HG03108 (cell line): ENCODE data around the gene TPP1.

Source experiments
- ATAC-seq: cut with Tn5 transposase; IDR thresholded peaks from one replicate; pipeline ENCODE4 v1.9.1; 2021; ENCODE audit warnings: moderate library complexity; ENCODE audit not compliant: unreplicated experiment

TPP1 gene

DNA sequence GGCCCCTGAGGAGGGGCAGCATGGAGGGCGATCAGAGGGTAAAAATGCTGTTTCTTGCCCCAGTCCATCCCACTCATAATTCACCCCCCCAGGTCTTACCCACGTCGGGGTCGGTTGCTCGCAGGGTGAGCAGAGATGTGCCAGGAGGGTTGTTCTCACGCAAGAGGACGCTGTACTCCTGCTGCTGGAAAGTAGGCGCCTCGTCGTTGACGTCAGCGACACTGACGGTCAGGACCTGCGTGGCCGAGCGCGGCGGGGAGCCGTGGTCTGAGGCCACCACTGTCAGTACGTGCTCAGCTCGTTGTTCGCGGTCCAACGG lies 10.3 kb upstream of the TPP1 start:
- ATAC-seq = no peak

- ATAC-seq = no peak
These were observed 9.3 kb upstream of the TPP1 start for GRCh38 chr11:6628526-6628925.

DNA sequence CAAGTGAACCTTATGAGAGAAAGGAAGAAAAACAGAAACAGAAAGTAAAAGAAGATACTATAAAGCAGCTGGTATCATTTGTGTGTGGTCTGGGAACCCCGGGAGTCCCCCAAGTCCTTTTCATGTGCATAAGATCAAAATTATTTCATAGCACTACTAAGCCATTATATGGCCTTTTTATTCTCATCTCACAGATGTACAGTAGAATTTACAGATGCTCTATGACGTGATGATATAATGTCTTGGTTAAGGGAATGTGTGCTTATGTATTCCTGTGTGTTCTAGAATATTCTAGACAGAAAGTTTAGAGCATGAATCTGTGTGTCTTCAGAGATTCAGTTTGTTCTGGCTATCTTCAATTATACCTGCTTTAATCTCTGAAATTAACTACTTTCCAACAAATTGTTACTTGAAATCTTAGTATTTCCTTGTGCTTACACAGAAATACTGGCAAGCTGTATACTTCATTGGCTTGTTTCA lies 8.6 kb upstream of the TPP1 start:
- peak; percentile 61 for ATAC-seq

GRCh38 chr11:6626971-6627761 lies 7.9 kb upstream of the TPP1 start:
- ATAC-seq = no peak

DNA sequence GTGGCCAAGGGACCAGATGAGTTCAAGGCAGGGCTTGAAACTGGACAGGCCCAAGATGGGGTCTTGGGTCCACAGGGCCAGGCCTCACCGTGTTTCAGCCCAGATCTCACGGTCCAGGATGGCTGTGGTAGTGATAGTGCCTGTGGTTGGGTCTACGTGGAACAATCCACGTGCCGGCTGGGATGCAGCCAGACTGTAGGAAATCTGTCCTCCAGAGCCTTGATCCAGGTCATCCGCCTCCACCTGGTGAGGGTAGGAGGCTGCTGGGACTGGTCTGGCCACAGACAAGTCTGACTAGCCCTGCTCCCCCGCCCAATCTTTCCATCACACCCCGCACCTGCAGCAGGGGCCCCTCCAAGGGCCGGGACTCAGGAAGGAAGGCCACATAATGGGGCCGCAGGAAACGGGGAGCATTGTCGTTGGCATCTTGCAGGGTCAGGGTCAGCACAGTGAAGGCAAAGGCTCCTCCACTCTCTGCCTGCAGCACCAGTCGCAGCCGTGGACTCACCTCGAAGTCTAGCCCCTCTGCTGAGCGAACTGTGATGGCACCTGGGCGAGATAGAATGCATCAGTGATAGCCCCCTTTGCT lies 6.7 kb upstream of the TPP1 start:
- ATAC-seq = no peak

GRCh38 chr11:6625156-6625831 lies 6.1 kb upstream of the TPP1 start:
- ATAC-seq = no peak

DNA sequence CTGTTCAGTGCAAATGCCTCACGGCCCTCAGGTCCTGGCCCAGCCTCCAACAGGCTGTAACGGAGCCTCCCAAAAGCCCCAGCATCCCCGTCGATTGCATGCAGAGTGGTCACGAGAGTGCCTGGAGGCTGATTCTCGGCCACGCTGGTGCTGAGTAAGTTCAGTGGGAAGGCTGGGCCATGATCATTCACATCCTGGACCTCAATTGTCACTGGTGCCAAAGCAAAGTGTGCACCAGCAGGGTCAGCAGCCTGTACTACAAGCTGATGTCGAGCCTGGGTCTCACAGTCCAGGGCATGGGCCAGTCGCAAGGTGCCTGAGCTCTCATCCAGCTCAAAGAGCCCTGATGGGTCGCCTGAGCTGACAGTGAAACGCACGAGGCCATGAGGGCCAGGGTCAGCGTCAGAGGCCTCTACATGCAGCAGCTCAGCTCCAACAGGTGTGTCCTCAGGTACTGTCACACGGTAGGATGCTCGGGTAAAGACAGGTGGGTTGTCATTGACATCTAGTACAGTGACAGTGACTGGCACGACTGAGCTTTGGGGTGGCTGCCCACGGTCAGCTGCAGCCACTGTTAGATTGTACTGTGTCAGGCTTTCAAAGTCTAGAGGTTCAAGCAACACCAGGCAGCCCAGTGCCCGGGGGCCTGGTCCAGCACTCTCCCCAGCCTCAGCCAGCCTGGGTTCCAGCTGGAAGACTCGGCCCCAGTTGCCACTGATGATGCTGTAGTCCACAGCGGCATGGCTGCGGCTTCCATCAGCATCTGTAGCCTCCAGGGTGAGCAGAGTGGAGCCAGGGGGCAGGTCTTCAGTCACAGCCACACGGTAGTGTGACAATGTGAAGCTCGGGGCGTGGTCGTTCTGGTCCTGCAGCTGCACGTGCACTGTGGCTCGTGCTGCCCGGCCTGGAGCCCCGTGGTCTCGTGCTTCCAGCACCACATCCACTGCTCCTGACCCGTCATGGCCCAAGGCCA lies 4.5 kb upstream of the TPP1 start:
- ATAC-seq = no peak

DNA sequence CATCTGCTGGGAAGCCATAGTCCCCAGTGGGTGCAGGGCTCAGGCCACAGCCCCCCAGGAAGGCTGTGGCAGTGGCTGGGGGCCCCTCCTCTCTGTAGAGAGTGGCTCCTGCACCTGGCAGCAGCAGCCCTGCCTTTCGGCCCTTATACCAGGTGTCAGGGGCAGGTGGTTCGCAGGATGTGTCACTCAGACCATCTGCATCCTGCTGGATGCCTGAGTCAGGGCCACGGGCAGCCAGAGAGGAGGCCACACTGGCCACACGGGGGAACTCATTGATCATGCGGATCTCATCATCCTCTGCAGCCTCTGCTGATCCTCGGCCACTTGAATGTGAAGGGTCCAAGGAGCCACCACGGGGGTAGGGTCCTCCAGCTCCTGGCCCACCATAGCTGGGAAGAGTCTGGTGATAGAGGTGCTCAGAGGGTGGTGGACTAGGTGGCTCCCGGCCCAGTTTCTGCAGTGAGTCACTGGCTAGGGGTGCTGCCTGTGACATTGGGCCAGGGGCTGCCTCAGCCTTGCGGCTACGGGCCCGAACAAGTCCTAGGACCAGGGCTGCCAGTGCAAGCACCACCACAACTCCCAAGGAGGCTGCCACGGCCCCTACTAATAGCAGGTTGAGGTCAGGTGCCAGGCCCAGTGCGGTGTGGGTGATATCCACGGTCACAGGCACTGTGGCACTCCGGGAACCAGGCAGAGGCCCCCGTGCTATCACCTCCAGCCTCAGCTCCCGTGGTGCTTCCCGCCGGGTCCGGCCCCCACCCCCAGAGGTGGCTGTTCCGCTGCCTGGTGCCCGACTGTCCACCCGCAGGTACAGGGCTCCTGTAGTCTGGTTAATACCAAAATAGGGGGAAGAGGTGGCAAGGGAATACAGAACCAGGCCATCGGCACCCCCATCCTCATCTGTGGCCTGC lies 3.3 kb upstream of the TPP1 start:
- no peak for ATAC-seq

DNA sequence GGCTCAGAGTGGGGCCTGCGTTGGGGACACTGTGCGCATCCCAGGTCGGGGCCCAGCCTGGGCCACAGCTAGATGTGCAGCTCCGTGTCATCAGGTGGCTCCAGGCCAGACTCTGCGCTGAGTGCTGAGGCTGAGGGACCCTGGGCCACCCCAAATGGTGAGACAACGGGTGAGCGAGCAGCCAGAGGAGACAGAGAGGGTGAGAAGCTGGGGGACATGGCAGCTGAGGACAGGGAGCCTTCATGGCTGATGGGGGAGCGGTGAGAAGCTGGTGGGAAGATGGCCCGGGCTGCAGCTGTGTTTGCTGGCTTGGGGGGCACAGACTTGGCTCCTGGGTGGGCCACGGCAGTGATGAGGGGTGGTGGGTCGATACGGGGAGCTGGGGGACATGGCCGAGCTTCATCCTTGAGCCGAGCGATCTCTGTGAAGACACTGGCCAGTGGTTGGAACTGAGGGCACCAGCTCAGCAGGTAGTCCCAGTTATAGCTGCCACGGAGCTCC lies 2.5 kb upstream of the TPP1 start:
- no peak for ATAC-seq

DNA sequence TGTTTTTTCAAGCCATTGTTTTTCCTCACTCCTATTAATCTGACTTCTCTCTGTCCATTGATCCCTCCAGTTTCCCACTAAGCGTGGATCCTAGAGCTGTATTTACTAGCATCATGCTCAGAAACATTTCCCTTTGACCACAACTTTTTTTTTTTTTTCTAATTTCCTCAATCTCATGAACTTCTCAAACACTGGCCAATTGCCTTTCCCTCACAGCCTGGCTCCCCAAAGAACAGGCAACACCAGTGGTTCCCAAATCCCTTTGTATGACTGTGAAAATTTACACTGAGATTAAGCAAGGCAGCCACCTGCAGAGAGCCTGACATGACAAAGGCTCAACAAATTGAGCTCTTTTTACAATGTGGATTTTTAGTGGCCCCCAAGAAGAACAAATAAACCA lies 1.4 kb upstream of the TPP1 start:
- no peak for ATAC-seq

- ATAC-seq = no peak
These were observed 862 bp downstream of the TPP1 start for GRCh38 chr11:6618117-6619003.

DNA sequence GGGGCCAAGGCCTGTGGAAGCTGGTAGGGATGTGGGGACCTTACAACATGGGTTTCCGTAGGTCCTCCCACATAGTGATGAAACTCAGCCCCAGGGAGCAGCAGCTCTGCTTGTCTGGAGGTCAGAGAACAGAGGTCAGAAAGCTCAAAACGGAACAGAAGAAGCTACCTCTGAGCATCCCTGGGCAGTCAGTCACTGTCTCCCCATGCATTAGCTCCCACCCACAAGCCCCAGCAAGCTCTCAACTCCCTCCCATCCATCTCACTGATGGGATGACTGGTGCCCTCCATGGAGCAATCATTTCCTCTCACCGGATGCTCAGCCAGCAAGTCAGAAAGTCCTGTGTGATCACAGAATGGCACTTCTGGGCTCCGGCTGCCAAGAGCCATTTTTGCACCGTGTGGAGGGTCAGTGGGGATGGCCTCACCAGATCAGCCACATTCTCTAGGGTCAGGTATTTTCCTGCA lies 1.9 kb downstream of the TPP1 start:
- no peak for ATAC-seq

- ATAC-seq = no peak
These were observed 2.5 kb downstream of the TPP1 start for GRCh38 chr11:6616596-6617250.

- ATAC-seq = no peak
These were observed 3.2 kb downstream of the TPP1 start for GRCh38 chr11:6615882-6616585.

GRCh38 chr11:6615046-6615445 lies 4.2 kb downstream of the TPP1 start:
- no peak for ATAC-seq

GRCh38 chr11:6614446-6614845 lies 4.8 kb downstream of the TPP1 start:
- no peak for ATAC-seq

DNA sequence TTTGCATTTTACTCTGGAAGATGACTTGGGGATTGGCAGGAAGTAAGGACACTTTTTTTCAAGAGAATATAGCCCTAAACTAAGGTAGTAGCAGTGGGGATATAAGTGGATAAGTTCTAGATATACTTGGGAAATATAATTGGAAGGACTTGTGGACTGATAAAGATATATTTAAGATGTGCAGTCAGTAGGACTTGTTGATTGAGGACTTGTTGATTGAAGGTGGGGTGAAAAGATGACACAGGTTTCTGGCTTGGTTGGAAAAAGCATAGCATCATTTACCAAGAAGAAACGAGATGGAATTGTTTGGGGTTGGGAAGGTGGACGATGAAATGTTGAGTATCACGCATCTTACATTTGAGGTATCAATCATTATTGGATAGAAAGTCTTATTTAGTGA lies 5.7 kb downstream of the TPP1 start:
- ATAC-seq = no peak
